ENCODE results near the gene RHOV. TPM values are rescaled to one million over a fixed set of nuclear protein-coding genes. Genes with fewer than 3 reads are reported as not detected.

Gene RHOV
- total RNA-seq, 1 donor from 2014 or later, result 4.4 TPM

DNA sequence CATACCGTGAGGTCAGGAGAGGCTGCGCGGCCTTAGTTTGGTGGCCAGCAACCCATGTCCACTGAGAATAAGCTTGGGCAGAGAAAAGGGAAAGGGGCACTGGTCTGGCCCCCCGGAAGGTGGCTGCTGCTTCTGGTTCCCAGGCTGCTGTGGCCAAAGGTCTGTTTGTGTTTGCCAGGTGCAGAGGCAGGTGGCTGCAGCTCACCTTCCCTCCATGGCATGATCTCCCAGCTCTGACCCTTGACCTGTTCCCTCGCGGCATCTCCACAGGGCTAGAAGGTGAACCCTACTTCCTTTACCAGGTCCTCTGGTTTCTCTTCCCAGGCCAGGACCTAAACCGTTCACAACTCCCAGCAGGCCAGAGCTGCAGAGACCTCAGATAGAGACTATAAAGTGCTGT lies 34.1 kb upstream of the RHOV start:
- H3K4me1 Mint-ChIP-seq, result peaks cover 27% of the 10 kb centered on the region
- no peaks in the 10 kb centered on the region for H3K27me3 Mint-ChIP-seq (ENCODE audit: low read depth)
- H3K9me3 Mint-ChIP-seq, result no peaks in the 10 kb centered on the region
- no peak for DNase-seq (ENCODE audit: low spot score in 2 of 2, unreplicated experiment in 2 of 2)
- H3K27ac Mint-ChIP-seq, result no peak overlapping the region
- TF ChIP-seq, protein P1, sequence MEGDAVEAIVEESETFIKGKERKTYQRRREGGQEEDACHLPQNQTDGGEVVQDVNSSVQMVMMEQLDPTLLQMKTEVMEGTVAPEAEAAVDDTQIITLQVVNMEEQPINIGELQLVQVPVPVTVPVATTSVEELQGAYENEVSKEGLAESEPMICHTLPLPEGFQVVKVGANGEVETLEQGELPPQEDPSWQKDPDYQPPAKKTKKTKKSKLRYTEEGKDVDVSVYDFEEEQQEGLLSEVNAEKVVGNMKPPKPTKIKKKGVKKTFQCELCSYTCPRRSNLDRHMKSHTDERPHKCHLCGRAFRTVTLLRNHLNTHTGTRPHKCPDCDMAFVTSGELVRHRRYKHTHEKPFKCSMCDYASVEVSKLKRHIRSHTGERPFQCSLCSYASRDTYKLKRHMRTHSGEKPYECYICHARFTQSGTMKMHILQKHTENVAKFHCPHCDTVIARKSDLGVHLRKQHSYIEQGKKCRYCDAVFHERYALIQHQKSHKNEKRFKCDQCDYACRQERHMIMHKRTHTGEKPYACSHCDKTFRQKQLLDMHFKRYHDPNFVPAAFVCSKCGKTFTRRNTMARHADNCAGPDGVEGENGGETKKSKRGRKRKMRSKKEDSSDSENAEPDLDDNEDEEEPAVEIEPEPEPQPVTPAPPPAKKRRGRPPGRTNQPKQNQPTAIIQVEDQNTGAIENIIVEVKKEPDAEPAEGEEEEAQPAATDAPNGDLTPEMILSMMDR (IDR thresholded peaks at IDR 0.05; ENCODE audit: unreplicated experiment), result no peak
- no peak overlapping the region for H3K4me3 Mint-ChIP-seq
- H3K36me3 Mint-ChIP-seq, result peaks cover 8% of the 10 kb centered on the region

DNA sequence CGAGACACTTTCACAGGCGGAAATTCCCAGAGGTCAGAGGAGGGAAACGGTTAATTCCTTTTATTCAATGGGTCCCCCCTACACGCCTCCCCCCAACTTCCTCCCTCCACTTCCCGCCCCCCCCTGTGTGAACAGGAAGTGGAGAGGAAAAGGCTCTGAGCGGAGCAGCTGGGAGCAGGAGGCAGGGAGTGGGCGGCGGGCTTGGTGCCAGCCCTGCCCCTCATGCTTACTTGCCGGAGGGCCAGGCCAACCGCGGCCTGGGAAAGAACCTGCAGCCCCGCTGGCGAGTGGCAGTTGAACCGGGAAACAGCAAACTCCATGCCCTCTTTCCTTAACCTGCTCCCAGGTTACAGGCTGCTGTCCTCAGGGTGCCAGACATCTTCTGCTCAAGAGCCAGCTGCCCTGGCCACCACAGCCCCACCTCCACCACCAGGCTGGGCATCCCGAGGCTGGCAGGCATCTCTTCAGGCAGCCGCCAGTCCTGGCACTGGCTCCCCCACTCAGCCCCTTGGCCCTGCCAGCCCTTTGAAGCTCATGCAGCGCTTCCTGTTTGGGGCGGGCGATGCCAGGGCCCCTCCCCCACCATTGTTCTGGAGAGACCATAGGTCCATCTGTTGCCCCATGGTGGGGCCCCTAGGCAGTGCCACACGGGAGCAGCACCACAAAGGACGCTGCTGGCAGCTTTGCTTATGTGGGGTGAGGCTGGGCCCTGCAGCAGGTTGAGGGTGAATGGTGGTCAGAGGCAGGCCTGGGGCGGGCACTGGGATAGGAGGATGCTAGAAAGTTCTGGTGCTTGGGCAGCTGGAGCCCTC lies 33.2 kb upstream of the RHOV start:
- peaks cover 27% of the 10 kb centered on the region for H3K4me1 Mint-ChIP-seq
- H3K27ac Mint-ChIP-seq, result no peak overlapping the region
- no peaks in the 10 kb centered on the region for H3K9me3 Mint-ChIP-seq
- no peaks in the 10 kb centered on the region for H3K27me3 Mint-ChIP-seq (ENCODE audit: low read depth)
- TF ChIP-seq, protein P1 (IDR thresholded peaks at IDR 0.05; ENCODE audit: unreplicated experiment), result no peak
- no peak for DNase-seq (ENCODE audit: low spot score in 2 of 2, unreplicated experiment in 2 of 2)
- H3K4me3 Mint-ChIP-seq, result peak overlapping the region; percentile 66
- peaks cover 13% of the 10 kb centered on the region for H3K36me3 Mint-ChIP-seq

DNA sequence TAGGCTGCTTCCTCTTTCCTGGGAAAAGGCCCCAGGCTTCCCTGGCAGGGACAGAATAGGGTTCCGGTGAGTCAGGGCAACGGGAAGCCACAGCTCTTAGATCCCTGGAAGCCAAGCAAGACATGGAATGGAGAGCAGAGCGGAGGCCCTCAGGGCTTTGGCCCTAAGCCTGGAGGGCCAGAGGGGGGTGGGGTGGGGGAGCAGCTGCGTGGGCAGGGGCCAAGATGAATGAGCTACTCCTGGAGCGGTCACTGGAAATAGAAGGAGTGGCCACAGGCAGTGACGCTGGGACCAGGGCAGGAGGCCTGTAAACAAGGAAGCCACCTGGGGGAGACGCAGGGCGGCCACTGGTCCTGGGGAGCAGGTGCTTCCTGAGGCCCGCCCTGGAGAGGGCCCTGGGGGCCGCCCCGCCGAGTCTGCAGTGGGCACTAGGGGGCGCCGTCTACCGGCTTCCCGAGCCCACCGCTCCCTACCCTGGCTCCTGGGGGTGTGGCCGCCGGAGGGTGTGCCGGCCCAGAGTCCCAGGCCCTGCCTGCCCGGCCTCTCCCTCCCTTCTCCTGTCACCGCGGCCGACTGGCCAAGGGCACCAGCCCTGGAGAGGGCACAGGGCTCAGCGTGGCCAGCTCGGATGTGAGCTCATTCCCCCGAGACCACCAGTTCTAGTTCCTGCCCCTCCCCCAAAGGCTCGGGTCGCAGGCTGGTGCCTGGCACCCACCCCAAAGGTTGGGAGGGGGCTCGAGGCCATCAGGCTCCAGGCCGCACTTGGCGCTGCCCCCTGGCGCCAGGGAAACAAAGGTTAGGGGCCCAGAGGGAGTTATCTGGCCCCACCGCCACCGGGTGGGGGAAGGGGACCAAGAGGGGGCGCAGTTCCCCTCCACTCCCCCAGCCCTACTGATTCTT lies 32.3 kb upstream of the RHOV start:
- peaks cover 22% of the 10 kb centered on the region for H3K4me1 Mint-ChIP-seq
- no peaks in the 10 kb centered on the region for H3K27me3 Mint-ChIP-seq (ENCODE audit: low read depth)
- peak overlapping the region; percentile 66 for H3K4me3 Mint-ChIP-seq
- peak; percentile 81 to 92 for DNase-seq (ENCODE audit: low spot score in 2 of 2, unreplicated experiment in 2 of 2)
- peaks cover 14% of the 10 kb centered on the region for H3K36me3 Mint-ChIP-seq
- H3K27ac Mint-ChIP-seq, result peak overlapping the region; percentile 82
- TF ChIP-seq, protein P1 (IDR thresholded peaks at IDR 0.05; ENCODE audit: unreplicated experiment), result peak; percentile 91
- H3K9me3 Mint-ChIP-seq, result no peaks in the 10 kb centered on the region

DNA sequence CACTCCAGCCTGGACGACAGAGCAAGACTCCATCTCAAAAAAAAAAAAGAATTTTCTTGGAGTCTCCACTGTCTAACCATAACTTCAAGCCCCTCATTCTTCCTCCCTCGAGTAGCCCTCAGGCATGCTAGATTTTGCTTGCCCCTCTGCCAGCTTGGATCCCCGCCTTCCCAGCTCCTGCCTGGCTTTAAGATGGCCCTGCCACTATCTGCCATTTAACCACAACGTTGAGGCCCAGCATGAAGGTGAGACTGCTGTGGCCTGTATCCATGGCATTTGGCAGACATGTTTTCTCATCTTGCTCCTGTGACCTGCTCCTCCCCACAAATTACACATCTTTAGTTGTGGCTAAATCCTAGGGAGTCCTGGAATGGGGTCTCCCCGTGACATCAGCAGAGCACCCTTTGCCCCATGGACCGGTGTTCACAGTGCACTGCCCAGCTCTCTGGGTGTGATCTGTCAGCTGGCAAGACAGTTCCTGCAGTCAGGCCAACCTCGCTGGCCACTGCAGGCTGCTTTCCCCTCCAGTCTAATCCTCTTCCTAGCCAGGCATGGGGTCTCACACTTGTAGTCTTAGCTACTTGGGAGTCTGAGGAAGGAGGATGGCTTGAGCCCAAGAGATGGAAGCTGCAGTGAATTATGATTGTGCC lies 30.6 kb upstream of the RHOV start:
- Mint-ChIP-seq H3K9me3 (no peaks in the 10 kb centered on the region), H3K4me1 (peaks cover 10% of the 10 kb centered on the region), H3K27ac (no peak overlapping the region), H3K27me3 (ENCODE audit: low read depth) (no peaks in the 10 kb centered on the region), H3K36me3 (peaks cover 20% of the 10 kb centered on the region), H3K4me3 (no peak overlapping the region)
- no peak for DNase-seq (ENCODE audit: low spot score in 2 of 2, unreplicated experiment in 2 of 2)
- TF ChIP-seq, protein P1 (IDR thresholded peaks at IDR 0.05; ENCODE audit: unreplicated experiment), result no peak
